CD14-positive monocyte (primary cell): Measurements from ENCODE around the gene DMAC1. TPM values are rescaled to one million over a fixed set of nuclear protein-coding genes. Genes with fewer than 3 reads are reported as not detected.

ENCODE experiments used
- DNase-seq, 3 donors: peaks; one replicate each; pipeline ENCODE4 v3.0.0-alpha.2; 2011 to 2022
- H2AFZ ChIP-seq: 2 replicates; pipeline ENCODE4 v1.6.0; 2012; ENCODE audit warnings: mild to moderate bottlenecking, low read depth, low read length, inconsistent platforms; ENCODE audit not compliant: insufficient read depth, poor library complexity, severe bottlenecking
- H3K27ac ChIP-seq, 2 donors: 1 replicate in 1 of 2; 2 replicates in 1 of 2; pipeline ENCODE4 v1.5.1; 2012 to 2013; ENCODE audit warnings: low read length in 2 of 2, control low read depth in 1 of 2, inconsistent platforms in 1 of 2, low read depth in 1 of 2, mild to moderate bottlenecking in 1 of 2
- H3K27me3 ChIP-seq, 2 donors: one replicate each; pipeline versions ENCODE4 v1.6.0 to v1.6.1; 2011 to 2013; ENCODE audit warnings: low read length in 2 of 2; ENCODE audit not compliant: control insufficient read depth in 2 of 2, insufficient read depth in 2 of 2
- H3K36me3 ChIP-seq, 2 donors: replicated peaks in 1 of 2; 1 replicate in 1 of 2; 2 replicates in 1 of 2; pipeline versions ENCODE4 v1.5.1 to v1.6.1; 2012 to 2013; ENCODE audit warnings: low read length in 2 of 2, control low read depth in 1 of 2, inconsistent platforms in 1 of 2, mild to moderate bottlenecking in 1 of 2; ENCODE audit not compliant: insufficient read depth in 2 of 2, control insufficient read depth in 1 of 2
- H3K4me1 ChIP-seq, 2 donors: 1 replicate in 1 of 2; 2 replicates in 1 of 2; pipeline versions ENCODE4 v1.5.1 to v1.6.1; 2012 to 2013; ENCODE audit warnings: low read length in 2 of 2, control low read depth in 1 of 2, inconsistent platforms in 1 of 2, mild to moderate bottlenecking in 1 of 2, moderate library complexity in 1 of 2; ENCODE audit not compliant: insufficient read depth in 2 of 2, control insufficient read depth in 1 of 2
- H3K4me2 ChIP-seq: replicated peaks from 2 replicates; pipeline ENCODE3; 2012; ENCODE audit warnings: low read length, moderate library complexity, mild to moderate bottlenecking; ENCODE audit not compliant: poor library complexity, severe bottlenecking; ENCODE audit errors: extremely low read depth
- H3K4me3 ChIP-seq, 3 experiments: fragments of 200-600 bp in 1 of 3; sonication (generic) in 1 of 3; replicated peaks in 1 of 3; 1 replicate in 2 of 3; 2 replicates in 1 of 3; pipeline ENCODE4 v1.5.1; 2011 to 2013; ENCODE audit warnings: low read length in 3 of 3, mild to moderate bottlenecking in 3 of 3, control low read depth in 2 of 3, low read depth in 2 of 3, inconsistent platforms in 1 of 3, moderate library complexity in 1 of 3
- H3K79me2 ChIP-seq: 2 replicates; pipeline ENCODE4 v1.6.0; 2012; ENCODE audit warnings: mild to moderate bottlenecking, control low read depth, inconsistent platforms, low read length, moderate library complexity; ENCODE audit not compliant: insufficient read depth
- H3K9ac ChIP-seq: 2 replicates; pipeline ENCODE4 v1.6.0; 2017; ENCODE audit warnings: low read length, mild to moderate bottlenecking; ENCODE audit not compliant: insufficient read depth, poor library complexity, severe bottlenecking
- H3K9me3 ChIP-seq, 2 donors: replicated peaks in 1 of 2; 1 replicate in 1 of 2; 2 replicates in 1 of 2; pipeline versions ENCODE4 v1.5.1 to v1.6.1; 2012 to 2013; ENCODE audit warnings: low read length in 2 of 2, control low read depth in 1 of 2; ENCODE audit not compliant: control insufficient read depth in 1 of 2, insufficient read depth in 1 of 2
- H4K20me1 ChIP-seq: 2 replicates; pipeline ENCODE4 v1.6.0; 2012; ENCODE audit warnings: mild to moderate bottlenecking, low read length, control low read depth, moderate library complexity; ENCODE audit not compliant: insufficient read depth
- H3K27ac Mint-ChIP-seq, 7 donors: one replicate each; pipeline ENCODE4 v1.8.0; 2020; ENCODE audit warnings: mild to moderate bottlenecking in 7 of 7, mixed read lengths in 7 of 7, moderate library complexity in 6 of 7, inconsistent platforms in 2 of 7
- H3K27me3 Mint-ChIP-seq, 3 donors: one replicate each; pipeline ENCODE4 v1.8.0; 2021 to 2022; ENCODE audit warnings: low read depth in 3 of 3, mild to moderate bottlenecking in 3 of 3, mixed read lengths in 3 of 3, moderate library complexity in 3 of 3, inconsistent platforms in 1 of 3
- H3K36me3 Mint-ChIP-seq, 2 donors: one replicate each; pipeline ENCODE4 v1.8.0; 2020; ENCODE audit warnings: mixed read lengths in 2 of 2, inconsistent platforms in 1 of 2, mild to moderate bottlenecking in 1 of 2
- H3K4me1 Mint-ChIP-seq: one replicate; pipeline ENCODE4 v1.8.0; 2020; ENCODE audit warnings: mild to moderate bottlenecking, mixed read lengths
- H3K4me3 Mint-ChIP-seq, 2 donors: one replicate each; pipeline ENCODE4 v1.8.0; 2020; ENCODE audit warnings: mild to moderate bottlenecking in 2 of 2, mixed read lengths in 2 of 2, moderate library complexity in 1 of 2
- H3K9me3 Mint-ChIP-seq, 7 donors: one replicate each; pipeline ENCODE4 v1.8.0; 2020 to 2022; ENCODE audit warnings: mixed read lengths in 7 of 7, mild to moderate bottlenecking in 6 of 7, moderate library complexity in 6 of 7, inconsistent platforms in 2 of 7
- CTCF ChIP-seq: fragments of 200-600 bp; IDR thresholded peaks from one replicate; pipeline ENCODE4 v1.8.0; 2022; ENCODE audit warnings: antibody characterized with exemption, mild to moderate bottlenecking
- WGBS: methylation state at CpG from one replicate; pipeline ENCODE4 v1.1.5; 2013; ENCODE audit warnings: missing lambda C conversion rate; ENCODE audit not compliant: insufficient coverage; 5-methylcytosine and 5-hydroxymethylcytosine counted together
- intact Hi-C, 2 donors: fragments of 100-400 bp; cut with micrococcal nuclease; formaldehyde crosslinking; loops; one replicate each; pipeline versions ENCODE4 v1.15.0 to v1.15.1; 2023
- polyA plus RNA-seq, 3 donors: library from polyadenylated mRNA; depleted of rRNA in 1 of 3; unstranded in 2 of 3; stranded (reverse) in 1 of 3; fragments of 300-500 nt in 2 of 3; fragments of >200 nt in 1 of 3; fragmentation: Illumina TruSeq in 2 of 3; gene quantifications; 1 replicate in 2 of 3; 2 replicates in 1 of 3; pipeline ENCODE4 v1.2.3, GENCODE V29; 2012 to 2021

DMAC1 gene
- polyA plus RNA-seq, 3 donors, result 3.0 to 29.6 (median 25.4) TPM

GRCh38 chr9:7778851-7779600 is 20.6 kb downstream of the DMAC1 start:
- Histone ChIP-seq H3K79me2 (no peaks in the 10 kb centered on the region), H4K20me1 (no peaks in the 10 kb centered on the region), H3K9me3 (no peaks in the 10 kb centered on the region), H3K4me2 (no peak overlapping the region), H3K4me3 (no peak overlapping the region), H3K9ac (no peak overlapping the region), H3K27ac (no peak overlapping the region), H3K36me3 (no peaks in the 10 kb centered on the region), H2AFZ (no peak overlapping the region), H3K4me1 (no peaks in the 10 kb centered on the region), H3K27me3 (no peaks in the 10 kb centered on the region)
- Mint-ChIP-seq H3K9me3 (peaks cover 0 to 3% (median 0%) of the 10 kb centered on the region in 7 donors), H3K36me3 (no peaks in the 10 kb centered on the region), H3K4me3 (no peak overlapping the region), H3K27ac (no peak overlapping the region), H3K4me1 (no peaks in the 10 kb centered on the region), H3K27me3 (peaks cover 0 to 5% (median 2%) of the 10 kb centered on the region in 3 donors)
- TF ChIP-seq CTCF, result no peak
- no CpG with 5 or more reads among the region's 2 CpGs for WGBS
- intact Hi-C loops, result no loop called here
- DNase-seq, result no peak

GRCh38 chr9:7777771-7778170 is 21.8 kb downstream of the DMAC1 start:
- Histone ChIP-seq H3K4me3 (no peak overlapping the region), H3K9me3 (no peaks in the 10 kb centered on the region), H3K36me3 (no peaks in the 10 kb centered on the region), H3K4me1 (no peaks in the 10 kb centered on the region), H3K4me2 (no peak overlapping the region), H3K27ac (no peak overlapping the region), H3K27me3 (no peaks in the 10 kb centered on the region), H4K20me1 (no peaks in the 10 kb centered on the region), H3K79me2 (no peaks in the 10 kb centered on the region), H3K9ac (no peak overlapping the region), H2AFZ (no peak overlapping the region)
- intact Hi-C loops, result no loop called here
- Mint-ChIP-seq H3K4me1 (no peaks in the 10 kb centered on the region), H3K27me3 (peaks cover 0 to 5% (median 2%) of the 10 kb centered on the region in 3 donors), H3K27ac (no peak overlapping the region), H3K4me3 (no peak overlapping the region), H3K36me3 (no peaks in the 10 kb centered on the region), H3K9me3 (peaks cover 0 to 3% (median 0%) of the 10 kb centered on the region in 7 donors)
- no CpG with 5 or more reads among the region's 1 CpG for whole genome bisulfite sequencing
- TF ChIP-seq CTCF, result no peak
- DNase-seq, result no peak
